ENCODE data around the gene ALOX15. TPM values are rescaled to one million over a fixed set of nuclear protein-coding genes. Genes with fewer than 3 reads are reported as not detected.

ALOX15 gene
- polyA plus RNA-seq, 1 donor from 2014 or later: 0.12 TPM

DNA sequence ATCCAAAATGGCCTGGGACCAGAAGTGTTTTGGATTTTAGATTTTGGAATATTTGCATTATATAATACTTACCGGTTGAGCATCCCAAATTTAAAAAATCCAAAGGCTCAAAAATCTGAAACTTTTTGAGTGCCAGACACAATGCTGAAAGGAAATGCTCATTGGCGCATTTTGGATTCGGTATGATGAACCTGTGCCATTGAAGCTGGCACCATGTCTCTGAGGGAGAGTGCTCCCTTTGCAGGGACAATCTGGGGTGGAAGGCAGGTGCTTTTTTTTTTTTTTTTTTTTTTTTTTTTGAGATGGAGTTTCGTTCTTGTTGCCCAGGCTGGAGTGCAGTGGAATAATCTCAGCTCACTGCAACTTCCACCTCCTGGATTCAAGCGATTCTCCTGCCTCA is 39.4 kb downstream of the ALOX15 start:
- no peaks in the 10 kb centered on the region for H3K9me2 ChIP-seq (ENCODE audit: insufficient read depth, low read length)
- H3K36me3 ChIP-seq (ENCODE audit: insufficient read depth, low read length): no peaks in the 10 kb centered on the region
- no peaks in the 10 kb centered on the region for H3K9me3 ChIP-seq (ENCODE audit: low read length)
- H3K27ac ChIP-seq (ENCODE audit: low read length): no peak overlapping the region
- H4K20me1 ChIP-seq (ENCODE audit: insufficient read depth): no peaks in the 10 kb centered on the region
- no peak overlapping the region for H3K4me3 ChIP-seq (ENCODE audit: low read length)
- no peaks in the 10 kb centered on the region for H3F3A ChIP-seq (ENCODE audit: insufficient read depth, low read length, poor library complexity, severe bottlenecking)
- no peaks in the 10 kb centered on the region for H3K27me3 ChIP-seq (ENCODE audit: insufficient read depth, low read depth, low read length)
- no peak overlapping the region for H3K4me2 ChIP-seq (ENCODE audit: low read length)
- TF ChIP-seq EP300 (conservative IDR thresholded peaks at IDR 0.05; ENCODE audit: poor library complexity, severe bottlenecking) (no peak), SMC3 (conservative IDR thresholded peaks at IDR 0.05; ENCODE audit: poor library complexity) (no peak), MXI1 (conservative IDR thresholded peaks at IDR 0.05; ENCODE audit: poor library complexity, severe bottlenecking) (no peak), EZH2 (IDR thresholded peaks at IDR 0.05; ENCODE audit: borderline replicate concordance, insufficient read depth, low read length, poor library complexity, severe bottlenecking) (no peak), POLR2AphosphoS5 (IDR thresholded peaks at IDR 0.05) (no peak), TAF1 (IDR thresholded peaks at IDR 0.05; ENCODE audit: low read depth) (no peak), RAD21 (conservative IDR thresholded peaks at IDR 0.05) (no peak)
- TF ChIP-seq, protein P1, sequence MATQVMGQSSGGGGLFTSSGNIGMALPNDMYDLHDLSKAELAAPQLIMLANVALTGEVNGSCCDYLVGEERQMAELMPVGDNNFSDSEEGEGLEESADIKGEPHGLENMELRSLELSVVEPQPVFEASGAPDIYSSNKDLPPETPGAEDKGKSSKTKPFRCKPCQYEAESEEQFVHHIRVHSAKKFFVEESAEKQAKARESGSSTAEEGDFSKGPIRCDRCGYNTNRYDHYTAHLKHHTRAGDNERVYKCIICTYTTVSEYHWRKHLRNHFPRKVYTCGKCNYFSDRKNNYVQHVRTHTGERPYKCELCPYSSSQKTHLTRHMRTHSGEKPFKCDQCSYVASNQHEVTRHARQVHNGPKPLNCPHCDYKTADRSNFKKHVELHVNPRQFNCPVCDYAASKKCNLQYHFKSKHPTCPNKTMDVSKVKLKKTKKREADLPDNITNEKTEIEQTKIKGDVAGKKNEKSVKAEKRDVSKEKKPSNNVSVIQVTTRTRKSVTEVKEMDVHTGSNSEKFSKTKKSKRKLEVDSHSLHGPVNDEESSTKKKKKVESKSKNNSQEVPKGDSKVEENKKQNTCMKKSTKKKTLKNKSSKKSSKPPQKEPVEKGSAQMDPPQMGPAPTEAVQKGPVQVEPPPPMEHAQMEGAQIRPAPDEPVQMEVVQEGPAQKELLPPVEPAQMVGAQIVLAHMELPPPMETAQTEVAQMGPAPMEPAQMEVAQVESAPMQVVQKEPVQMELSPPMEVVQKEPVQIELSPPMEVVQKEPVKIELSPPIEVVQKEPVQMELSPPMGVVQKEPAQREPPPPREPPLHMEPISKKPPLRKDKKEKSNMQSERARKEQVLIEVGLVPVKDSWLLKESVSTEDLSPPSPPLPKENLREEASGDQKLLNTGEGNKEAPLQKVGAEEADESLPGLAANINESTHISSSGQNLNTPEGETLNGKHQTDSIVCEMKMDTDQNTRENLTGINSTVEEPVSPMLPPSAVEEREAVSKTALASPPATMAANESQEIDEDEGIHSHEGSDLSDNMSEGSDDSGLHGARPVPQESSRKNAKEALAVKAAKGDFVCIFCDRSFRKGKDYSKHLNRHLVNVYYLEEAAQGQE (IDR thresholded peaks at IDR 0.05; ENCODE audit: borderline replicate concordance): no peak
- TF ChIP-seq, protein P2, sequence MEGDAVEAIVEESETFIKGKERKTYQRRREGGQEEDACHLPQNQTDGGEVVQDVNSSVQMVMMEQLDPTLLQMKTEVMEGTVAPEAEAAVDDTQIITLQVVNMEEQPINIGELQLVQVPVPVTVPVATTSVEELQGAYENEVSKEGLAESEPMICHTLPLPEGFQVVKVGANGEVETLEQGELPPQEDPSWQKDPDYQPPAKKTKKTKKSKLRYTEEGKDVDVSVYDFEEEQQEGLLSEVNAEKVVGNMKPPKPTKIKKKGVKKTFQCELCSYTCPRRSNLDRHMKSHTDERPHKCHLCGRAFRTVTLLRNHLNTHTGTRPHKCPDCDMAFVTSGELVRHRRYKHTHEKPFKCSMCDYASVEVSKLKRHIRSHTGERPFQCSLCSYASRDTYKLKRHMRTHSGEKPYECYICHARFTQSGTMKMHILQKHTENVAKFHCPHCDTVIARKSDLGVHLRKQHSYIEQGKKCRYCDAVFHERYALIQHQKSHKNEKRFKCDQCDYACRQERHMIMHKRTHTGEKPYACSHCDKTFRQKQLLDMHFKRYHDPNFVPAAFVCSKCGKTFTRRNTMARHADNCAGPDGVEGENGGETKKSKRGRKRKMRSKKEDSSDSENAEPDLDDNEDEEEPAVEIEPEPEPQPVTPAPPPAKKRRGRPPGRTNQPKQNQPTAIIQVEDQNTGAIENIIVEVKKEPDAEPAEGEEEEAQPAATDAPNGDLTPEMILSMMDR (IDR thresholded peaks at IDR 0.05; ENCODE audit: poor library complexity, severe bottlenecking): no peak
- no peak overlapping the region for H2AFZ ChIP-seq (ENCODE audit: low read depth, low read length)
- H3K79me2 ChIP-seq (replicated peaks; ENCODE audit: insufficient read depth, low read length): no peaks in the 10 kb centered on the region
- no peak overlapping the region for H3K9ac ChIP-seq (ENCODE audit: low read length)

DNA sequence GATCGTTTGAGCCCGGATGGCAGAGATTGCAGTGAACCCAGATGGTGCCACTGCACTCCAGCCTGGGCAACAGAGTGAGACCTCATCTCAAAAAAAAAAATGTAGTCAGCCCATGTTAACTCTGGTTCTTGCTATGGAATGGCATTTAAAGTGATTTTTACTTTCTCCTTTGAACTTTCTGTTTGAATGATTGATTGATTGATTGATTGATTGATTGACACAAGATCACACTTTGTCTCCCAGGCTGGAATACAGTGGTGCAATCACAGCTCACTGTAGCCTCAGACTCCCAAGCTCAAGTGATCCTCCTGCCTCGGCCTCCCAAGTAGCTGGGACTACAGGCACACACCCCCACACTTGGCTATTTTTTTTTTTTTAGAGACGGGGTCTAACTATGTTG is 40.2 kb downstream of the ALOX15 start:
- no peaks in the 10 kb centered on the region for H3K9me3 ChIP-seq (ENCODE audit: low read length)
- H4K20me1 ChIP-seq (ENCODE audit: insufficient read depth): no peaks in the 10 kb centered on the region
- no peak overlapping the region for H3K4me2 ChIP-seq (ENCODE audit: low read length)
- H2AFZ ChIP-seq (ENCODE audit: low read depth, low read length): no peak overlapping the region
- TF ChIP-seq TAF1 (IDR thresholded peaks at IDR 0.05; ENCODE audit: low read depth): no peak
- no peak for TF ChIP-seq MXI1 (conservative IDR thresholded peaks at IDR 0.05; ENCODE audit: poor library complexity, severe bottlenecking)
- no peak for TF ChIP-seq RAD21 (conservative IDR thresholded peaks at IDR 0.05)
- TF ChIP-seq, protein P1 (IDR thresholded peaks at IDR 0.05; ENCODE audit: borderline replicate concordance): no peak
- no peak for TF ChIP-seq POLR2AphosphoS5 (IDR thresholded peaks at IDR 0.05)
- TF ChIP-seq, protein P2 (IDR thresholded peaks at IDR 0.05; ENCODE audit: poor library complexity, severe bottlenecking): no peak
- no peak for TF ChIP-seq SMC3 (conservative IDR thresholded peaks at IDR 0.05; ENCODE audit: poor library complexity)
- no peak for TF ChIP-seq EP300 (conservative IDR thresholded peaks at IDR 0.05; ENCODE audit: poor library complexity, severe bottlenecking)
- TF ChIP-seq EZH2 (IDR thresholded peaks at IDR 0.05; ENCODE audit: borderline replicate concordance, insufficient read depth, low read length, poor library complexity, severe bottlenecking): no peak
- no peak overlapping the region for H3K27ac ChIP-seq (ENCODE audit: low read length)
- no peak overlapping the region for H3K4me3 ChIP-seq (ENCODE audit: low read length)
- H3K9me2 ChIP-seq (ENCODE audit: insufficient read depth, low read length): no peaks in the 10 kb centered on the region
- no peak overlapping the region for H3K9ac ChIP-seq (ENCODE audit: low read length)
- H3F3A ChIP-seq (ENCODE audit: insufficient read depth, low read length, poor library complexity, severe bottlenecking): no peaks in the 10 kb centered on the region
- no peaks in the 10 kb centered on the region for H3K27me3 ChIP-seq (ENCODE audit: insufficient read depth, low read depth, low read length)
- H3K36me3 ChIP-seq (ENCODE audit: insufficient read depth, low read length): no peaks in the 10 kb centered on the region
- no peaks in the 10 kb centered on the region for H3K79me2 ChIP-seq (replicated peaks; ENCODE audit: insufficient read depth, low read length)

Data from neural cell (in vitro differentiated cells).